GM20431 (cell line): Measurements from ENCODE around the gene GCNA.

Experiments
- in situ Hi-C: fragments of 300-500 bp; cut with MseI, MboI; formaldehyde crosslinking; loops from one replicate; pipeline ENCODE4 v1.15.0; 2020; ENCODE audit warnings: low sequenced_read_pairs; ENCODE audit not compliant: unreplicated experiment

GCNA gene, protein sequence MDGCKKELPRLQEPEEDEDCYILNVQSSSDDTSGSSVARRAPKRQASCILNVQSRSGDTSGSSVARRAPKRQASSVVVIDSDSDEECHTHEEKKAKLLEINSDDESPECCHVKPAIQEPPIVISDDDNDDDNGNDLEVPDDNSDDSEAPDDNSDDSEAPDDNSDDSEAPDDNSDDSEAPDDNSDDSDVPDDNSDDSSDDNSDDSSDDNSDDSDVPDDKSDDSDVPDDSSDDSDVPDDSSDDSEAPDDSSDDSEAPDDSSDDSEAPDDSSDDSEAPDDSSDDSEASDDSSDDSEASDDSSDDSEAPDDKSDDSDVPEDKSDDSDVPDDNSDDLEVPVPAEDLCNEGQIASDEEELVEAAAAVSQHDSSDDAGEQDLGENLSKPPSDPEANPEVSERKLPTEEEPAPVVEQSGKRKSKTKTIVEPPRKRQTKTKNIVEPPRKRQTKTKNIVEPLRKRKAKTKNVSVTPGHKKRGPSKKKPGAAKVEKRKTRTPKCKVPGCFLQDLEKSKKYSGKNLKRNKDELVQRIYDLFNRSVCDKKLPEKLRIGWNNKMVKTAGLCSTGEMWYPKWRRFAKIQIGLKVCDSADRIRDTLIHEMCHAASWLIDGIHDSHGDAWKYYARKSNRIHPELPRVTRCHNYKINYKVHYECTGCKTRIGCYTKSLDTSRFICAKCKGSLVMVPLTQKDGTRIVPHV

DNA sequence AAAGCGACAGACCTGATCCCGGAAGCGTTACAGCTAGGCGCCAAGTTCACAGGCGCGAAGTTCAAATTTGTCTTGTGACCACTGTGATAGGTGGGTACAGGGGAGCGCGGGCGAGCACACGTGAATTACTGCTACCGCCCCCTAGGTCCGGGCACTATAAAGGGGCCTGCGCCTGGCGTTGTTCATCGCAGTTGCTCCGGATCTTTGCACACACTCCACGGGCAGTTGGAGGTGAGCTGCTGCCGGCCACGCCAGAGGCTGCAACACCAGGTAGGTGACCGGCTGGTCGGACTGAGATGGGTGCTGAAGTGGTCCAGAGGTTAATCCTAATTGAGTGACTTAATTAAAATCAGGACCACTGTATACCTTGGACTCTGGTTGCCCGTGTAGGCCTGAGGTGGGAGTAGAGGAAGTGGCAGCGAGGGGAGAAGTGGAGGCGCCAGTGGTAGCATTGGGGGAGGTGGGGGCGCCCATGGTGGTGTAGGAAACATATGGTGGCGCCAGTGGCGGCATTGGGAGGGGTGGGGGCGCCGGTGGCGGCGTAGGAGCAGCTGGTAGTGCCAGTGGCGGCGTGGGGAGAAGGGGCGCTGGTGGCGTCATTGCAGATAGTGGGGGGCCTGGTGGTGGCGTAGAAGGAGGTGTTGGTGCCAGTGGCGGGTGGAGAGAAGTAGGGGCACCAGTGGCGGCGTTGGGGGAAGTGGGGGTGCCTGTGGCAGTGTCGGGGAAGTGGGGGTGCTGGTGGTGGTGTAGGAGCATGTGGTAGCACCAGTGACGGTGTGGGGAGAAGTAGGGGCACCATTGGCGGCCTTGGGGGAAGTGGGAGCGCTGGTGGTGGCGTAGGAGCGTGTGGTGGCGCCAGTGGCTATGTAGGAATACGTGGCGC is at the start of gene GCNA:
GCNA (plus strand) TSS at position 185 of the 883 bp plus-strand sequence. CDS start 2,385 bp downstream, outside the sequence.
- in situ Hi-C loops, result no loop called here

DNA sequence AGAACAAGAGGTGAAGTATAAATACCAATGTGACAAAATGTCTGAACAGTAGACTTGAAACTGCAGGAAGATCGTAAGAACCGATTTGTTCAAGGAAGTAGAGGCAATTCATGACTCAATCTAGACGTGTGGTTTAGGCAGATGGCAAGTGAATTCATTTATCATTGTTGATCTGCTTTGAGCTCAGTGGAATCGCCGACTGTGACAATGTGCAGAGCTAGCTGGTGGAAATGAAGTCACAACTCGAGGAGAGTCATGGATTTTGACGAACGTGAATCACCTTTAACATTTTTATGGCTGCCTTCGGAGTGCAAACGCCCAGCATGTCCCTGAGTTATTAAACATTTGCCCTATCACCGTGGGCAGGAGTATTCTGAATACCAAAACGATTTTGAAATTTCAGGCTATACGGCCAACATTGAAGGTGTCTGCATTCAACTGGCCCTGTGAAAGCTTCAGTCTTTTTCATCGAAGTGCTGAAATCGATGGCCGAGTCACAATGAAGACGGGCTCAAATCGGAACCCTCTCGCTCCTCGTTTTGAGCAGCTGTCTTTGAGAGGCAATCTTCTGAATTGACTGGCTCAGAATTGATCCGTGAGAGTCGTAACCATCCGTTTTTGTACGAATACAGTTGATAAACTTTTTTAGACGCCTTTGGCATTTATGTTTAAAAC is 46.0 kb upstream of the GCNA start:
- in situ Hi-C loops, result no loop called here

DNA sequence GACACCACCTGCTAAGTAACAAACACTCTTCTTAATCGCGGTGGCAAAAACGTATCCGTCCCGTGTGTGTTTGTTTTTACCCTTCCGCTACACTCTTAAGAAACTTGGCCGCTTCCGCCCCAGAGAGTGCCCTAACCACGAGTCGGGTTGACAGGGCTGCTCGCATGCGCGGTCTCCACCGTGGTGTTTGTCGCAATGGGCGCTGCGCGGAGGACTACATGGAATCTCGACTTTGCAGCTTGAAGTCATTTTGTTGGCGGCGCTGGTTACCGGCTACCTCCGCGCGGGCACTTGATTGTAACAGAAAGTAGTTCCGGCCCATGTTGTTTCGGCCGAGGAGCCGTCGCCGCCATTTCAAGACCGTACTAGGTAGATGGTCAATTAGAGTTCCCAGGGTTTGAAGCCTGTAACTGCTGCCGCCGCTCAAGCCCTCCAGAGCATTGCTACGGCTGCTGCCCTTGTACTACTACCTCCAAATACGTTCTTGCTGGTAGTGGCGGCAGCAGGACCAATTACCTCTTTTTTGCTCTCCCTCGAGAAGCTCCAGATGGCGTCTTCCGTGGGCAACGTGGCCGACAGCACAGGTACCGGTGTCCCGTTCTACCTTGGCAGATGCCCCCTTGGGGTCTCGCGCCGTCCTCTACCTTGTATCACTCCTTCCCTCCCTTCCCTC is 45.3 kb upstream of the GCNA start, which contains the start of gene OGT:
OGT (plus strand) TSS at position 352 of the 673 bp plus-strand sequence; CDS start at position 548, 196 bp downstream.
- in situ Hi-C loops, result no loop called here

DNA sequence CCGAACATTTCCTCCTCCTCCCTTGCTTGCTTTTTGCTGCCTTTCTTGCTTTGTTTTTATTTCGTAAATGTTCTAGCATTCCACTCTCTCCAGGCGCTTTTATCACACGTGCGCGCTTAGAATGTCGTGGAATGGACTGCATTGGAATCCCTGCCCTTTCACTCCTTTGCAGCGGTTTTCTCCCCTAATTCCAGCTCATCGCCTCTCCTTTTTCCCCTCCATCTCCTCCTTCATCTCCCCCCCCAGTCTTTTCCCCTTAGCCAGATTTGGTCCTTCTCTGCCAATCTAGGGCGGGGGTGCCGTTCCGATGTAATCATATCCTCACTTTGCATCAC is 44.8 kb upstream of the GCNA start:
- in situ Hi-C loops, result no loop called here

DNA sequence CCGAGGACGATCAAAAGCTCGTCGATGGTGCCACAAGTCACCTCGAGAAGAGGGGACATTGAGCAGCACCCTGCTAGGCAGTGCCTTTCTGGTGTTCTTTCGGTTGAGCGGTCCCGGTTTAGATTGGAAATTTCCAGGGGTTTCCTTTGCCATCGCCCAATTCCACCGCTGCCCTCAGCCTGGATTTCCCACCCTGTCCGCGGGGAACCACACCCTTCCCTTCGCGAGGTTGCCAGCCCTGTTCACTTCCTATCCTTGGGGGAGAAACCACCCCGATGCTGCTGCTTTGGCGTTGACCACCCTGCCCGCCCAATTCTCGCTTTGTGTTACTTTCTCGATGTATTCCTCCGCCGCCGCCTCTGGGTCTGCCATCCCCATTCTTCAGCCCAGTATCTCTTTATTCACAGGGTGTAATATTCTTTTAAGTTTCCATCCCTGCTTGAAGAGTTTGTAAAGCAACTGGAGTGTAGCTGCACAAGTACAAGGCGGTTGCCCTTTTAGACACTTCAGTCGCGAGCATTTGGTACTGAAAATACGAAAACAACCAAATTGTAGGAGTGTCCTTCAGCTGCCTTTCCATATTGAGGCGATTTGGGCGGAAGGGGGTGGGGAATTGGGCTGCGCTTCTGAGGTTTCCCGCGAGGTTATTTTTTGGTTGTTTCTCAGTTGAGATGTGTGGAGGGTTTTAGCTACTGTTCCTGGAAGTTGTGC is 44.2 kb upstream of the GCNA start:
- in situ Hi-C loops, result no loop called here

DNA sequence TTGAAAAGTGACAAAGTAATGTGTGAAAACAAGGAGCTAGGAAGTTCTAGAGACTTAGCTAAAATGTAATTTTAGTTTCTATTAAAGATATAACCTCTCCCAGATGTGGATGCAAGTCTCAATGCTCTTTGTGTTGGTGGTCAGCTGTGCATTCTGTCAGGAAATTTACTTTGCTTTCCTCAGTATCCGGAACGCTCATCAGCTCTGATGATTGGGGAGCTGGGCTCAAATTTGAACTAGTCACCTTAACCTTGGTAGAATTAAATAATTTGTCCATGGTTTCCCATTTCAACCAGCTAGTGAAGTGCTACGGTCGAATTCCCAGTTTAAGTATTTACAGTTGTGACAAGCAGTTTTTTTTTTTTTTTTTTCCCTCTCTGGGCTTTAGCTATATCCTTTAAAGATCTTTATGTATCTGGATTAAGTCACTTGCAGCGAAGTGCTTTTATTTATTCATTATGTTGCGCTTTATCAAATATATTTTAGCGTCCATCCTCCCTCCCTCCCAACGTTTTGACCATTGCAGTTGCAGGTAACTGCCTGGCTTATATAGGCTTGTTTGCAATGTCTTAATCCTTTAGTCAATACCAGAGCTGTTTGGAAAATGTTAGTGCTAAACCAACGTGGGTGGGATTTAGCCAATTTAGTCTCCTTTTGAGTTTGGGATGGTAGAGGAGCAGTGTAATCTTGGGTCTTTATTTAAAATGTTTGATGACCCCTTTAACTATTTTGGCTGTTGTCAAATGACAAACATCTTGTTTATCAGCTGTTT is 43.3 kb upstream of the GCNA start:
- in situ Hi-C loops, result no loop called here

DNA sequence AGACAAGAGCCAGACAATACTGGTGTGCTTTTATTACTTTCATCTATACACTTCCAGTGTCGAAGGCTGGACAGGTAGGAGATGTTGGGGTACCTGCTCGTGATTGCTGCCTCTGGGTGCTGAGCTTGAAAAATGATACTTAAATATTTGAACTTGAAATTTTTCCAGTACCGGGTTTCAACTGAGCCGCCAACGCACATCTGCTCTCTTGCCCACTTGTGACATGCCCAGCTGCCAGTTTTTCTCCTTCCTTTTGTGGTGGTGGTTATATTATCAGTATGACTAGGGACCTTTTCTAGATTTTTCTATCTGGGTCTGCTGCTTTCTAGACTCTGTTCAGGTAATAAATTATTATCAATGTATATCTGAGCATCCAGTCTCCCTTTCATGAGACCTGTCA is 42.0 kb upstream of the GCNA start:
- in situ Hi-C loops, result no loop called here

DNA sequence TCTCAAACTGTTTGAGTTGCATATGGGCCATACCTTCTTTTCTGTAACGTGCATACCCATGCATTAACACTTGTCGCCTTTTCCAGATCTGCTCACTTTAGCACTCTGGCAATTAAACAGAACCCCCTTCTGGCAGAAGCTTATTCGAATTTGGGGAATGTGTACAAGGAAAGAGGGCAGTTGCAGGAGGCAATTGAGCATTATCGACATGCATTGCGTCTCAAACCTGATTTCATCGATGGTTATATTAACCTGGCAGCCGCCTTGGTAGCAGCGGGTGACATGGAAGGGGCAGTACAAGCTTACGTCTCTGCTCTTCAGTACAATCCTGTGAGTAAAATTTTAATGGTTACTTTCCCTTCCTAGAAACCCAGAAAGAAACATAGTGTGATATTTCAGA is 40.5 kb upstream of the GCNA start:
- in situ Hi-C loops, result no loop called here

DNA sequence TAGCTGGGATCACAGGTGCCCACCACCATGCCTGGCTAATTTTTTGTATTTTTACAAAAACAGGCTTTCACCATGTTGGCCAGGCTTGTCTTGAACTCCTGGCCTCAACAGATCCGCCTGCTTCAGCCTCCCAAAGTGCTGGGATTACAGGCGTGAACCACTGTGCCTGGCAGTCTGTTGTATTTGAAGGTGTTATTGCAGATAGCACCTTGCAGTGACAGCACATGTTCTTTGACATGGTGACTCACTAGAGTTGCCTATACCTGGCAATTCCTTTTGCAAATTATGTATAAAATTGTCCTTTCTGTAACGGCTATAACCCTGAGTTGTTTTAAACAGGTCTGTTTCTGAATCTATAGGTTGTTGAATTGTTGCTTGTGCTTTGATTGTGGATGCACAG is 37.4 kb upstream of the GCNA start:
- in situ Hi-C loops, result no loop called here

DNA sequence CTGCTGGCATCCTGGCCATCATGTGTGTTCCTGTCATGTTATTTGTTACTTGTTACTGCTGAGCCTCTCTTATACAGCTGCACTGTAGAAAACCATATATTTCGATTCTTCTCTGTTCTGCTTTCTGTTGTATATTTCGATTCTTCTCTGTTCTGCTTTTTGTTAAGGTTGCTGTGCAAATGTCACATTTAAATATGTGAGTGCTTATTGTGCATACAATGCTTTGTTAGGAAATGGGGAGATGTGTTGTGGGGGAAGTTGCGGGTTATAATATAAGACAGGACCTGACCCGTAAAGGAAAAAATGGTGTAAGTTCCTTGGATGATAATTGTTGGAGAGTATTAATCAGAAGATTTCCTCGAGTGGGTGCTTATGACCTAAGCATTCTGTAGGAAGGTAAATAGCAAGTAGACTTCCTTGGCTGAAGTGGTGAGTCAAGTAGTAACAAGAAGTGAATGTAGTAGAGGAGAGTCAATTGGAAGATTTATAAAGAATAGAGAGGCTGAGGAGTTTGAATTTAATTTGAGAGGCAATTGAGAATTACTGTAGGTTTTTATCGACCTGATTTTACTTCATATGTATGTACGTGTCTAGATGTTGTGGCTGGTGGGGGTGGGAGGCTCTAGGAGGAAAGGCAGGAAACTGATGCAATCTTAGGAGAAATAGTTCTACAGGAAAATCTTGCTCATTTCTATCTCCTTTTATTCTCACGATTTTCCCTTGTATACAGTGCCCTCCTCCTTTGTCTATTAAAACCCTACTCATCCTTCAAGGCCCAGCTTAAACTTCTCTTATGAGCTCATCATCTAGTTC is 36.8 kb upstream of the GCNA start:
- in situ Hi-C loops, result no loop called here

DNA sequence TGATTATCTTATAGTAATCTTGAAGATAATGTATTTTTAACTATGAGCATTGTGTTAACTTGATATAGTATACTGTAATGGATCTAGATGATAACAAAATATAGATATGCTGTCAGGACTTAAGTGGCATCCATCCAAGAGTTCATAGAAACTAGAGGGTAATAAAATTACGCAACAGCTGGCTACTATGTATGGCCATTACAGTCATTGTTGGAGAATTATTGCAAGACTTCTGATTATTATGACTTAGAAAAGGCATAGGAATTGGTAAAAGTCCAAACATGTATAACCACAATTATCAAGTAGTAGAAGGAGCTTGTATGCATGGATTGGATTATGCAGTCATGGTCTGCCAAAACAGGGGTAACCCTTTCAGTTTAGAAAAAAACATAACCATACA is 35.8 kb upstream of the GCNA start:
- in situ Hi-C loops, result no loop called here

DNA sequence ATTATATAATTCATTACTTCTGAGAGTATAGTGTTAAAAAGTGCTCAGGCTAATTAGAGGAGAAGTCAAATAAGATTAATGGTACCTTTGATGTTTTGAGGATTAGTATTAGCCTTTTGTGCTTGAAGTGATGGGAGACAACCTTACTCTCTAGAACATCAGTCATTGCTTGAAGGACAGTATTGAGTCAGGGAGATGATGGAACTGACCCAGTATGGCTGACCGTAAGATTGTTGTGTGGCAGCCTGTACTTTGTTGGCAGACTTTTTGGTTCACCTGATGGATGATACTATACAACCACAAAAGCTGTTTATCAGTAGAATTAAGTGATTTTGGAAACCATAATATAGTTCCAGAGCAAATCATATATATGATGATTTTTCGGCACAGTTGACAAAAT is 35.4 kb upstream of the GCNA start:
- in situ Hi-C loops, result no loop called here

DNA sequence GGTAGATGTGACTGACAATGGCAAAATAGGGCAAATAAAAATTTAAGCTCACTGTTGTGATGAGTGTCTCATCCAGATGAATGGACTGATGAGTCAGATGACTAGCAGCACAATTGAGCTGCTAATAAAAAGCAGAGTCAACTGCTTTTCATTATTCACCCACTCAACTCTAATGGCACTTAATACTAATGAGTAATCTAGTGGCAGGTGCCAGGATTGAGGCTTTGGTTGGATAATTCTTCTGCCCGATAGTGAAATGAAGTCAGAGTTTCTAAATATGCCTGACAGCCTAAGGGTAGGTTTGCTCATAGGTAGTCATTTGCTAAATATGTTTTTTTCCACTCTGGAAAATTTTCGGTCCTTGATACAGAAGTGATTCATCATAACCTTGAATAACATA is 34.9 kb upstream of the GCNA start:
- in situ Hi-C loops, result no loop called here

DNA sequence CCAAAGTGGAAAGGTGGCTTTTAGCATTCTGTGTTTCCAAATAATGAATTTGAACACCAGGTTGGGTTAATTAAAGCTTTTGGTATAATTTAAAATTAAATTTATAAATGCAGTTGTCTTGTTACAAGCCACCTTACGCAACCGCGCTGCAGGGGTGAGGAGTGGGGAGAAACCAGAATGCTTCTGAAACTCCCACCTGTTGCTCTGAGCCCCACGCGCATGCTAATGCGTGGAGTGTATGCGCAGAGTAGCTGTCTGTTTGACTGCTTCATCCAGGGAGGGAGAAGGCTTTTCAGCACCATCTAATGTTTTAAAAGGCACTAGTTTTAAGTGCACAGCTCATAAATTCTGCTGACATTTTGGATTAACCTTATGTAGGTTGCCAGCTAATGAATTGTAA is 32.9 kb upstream of the GCNA start:
- in situ Hi-C loops, result no loop called here

DNA sequence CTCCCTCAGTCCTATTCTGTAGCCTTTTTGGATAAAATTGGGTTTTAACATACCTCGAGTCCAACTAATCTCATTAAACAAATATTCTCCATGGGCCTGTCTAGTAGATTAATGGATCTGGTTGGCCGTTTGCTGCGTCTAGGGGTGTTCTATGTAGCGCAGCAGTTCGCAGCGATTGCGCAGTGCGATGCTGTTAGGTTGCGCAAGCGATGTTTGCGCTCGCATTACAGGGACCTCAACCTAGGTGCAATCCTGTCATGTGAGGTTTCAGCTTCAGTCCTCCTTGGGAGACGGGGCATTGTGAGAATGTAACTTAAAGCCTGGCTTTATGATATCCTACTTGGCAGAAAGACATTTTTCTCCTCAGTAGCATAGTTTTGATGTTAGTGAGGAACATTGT is 31.4 kb upstream of the GCNA start:
- in situ Hi-C loops, result no loop called here

DNA sequence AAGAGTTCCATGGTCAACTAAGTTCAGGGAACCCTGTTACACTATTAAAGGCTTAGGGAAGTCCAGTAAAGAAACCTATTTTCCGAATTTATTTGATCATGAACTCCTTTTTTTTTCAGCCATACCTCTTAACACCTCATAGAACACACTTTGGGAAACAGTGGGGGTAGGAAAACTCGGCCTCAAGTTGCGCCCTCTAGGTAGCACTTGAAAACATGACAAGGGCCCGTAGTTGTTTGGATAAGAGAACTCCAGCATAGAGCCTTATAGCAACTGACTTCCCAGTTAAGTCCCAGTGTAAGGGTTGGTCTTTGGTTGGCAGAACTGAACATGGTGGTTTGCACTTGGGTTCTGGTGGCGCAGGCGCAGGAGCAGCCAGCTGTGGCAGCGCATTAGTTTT is 30.9 kb upstream of the GCNA start:
- in situ Hi-C loops, result no loop called here

DNA sequence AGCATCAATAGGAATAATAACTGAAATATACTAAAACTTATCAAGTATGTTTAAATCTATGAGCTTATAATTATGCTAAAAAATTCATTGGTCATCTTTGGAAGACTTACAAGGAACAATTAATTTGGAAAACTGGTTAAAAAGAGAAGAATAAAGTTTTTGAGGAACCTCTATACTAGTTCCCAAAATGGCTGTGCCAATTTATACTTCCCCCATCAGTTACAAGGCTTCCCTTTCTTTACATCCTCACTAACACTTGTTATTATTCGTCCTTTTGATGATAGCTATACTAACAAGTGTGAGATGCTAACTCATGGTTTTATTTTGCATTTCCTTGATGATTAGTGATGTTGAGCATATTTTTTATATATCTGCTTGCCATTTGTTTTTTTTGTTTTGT is 28.3 kb upstream of the GCNA start:
- in situ Hi-C loops, result no loop called here

DNA sequence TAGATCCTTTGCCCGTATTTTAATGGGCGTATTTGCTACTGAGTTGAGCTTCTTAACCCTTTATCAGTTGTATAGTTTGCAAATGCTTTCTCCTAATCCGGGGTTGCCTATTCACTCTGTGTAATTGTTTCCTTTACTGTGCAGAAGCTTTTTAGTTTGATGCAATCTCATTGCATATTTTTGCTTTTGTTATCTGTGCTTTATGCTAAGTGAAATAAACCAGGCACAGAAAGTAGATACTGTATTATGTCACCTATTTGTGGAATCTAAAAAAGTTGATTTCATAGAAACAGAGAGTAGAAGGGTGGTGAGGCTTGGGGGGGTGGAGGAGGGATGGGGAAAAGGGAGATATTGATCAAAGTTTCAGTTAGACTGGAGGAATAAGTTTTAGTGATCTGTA is 27.7 kb upstream of the GCNA start:
- in situ Hi-C loops, result no loop called here
